ENCODE measurements around the gene DYSF. TPM values are rescaled to one million over a fixed set of nuclear protein-coding genes. Genes with fewer than 3 reads are reported as not detected.

The DYSF gene
- total and polyA plus RNA-seq, 2 donors from 2014 or later = 11.3 to 19.8 TPM

DNA sequence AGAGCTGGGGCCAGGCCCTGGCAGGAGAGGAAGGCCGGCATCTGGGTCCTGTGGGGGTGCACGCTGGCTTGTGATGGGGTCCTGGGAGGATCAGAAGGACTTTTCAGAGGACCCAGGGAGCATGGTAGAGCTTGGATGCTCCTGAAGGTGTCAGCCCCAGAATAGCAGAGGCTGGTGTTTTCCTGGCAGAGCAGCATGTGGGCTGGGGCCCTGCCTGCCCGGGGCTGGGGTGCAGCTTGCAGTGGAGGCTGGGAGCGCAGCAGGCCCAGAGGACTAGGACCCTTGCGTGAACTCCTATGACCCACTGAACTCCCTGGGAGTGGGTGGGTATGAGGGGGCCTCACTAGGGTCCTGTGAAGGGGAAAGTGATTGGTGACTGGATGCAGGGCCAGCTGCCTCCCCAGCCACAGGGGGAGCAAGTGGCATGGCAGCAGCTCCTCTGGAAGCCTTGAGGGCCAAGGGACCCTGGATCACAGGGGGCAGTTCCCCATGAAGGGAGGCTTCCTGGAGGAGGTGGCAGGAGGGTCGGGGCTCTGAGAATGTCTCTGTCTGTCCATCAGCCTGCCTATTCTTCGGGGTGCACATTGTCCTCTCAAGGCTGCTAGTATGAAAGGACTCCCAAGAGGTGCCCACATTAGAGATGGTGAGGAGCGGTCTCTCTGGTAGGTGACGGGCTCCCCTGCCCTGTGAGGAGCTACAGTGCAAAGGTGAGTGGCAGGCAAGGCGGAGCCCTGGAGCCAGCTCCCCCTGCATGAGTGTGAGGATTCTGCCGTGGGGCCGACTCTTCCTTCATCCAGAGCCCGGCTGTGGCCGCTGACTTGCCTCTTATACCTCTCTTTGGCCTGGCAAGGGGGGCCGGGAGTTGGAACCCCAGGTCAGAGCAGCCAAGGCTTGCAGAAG is 249.0 kb downstream of the DYSF start:
- Histone ChIP-seq H3K36me3 (ENCODE audit: control insufficient read depth in 2 of 3, insufficient read depth in 3 of 3, low read length in 3 of 3) (no peaks in the 10 kb centered on the region), H3K4me3 (ENCODE audit: low read length in 3 of 3) (no peak overlapping the region), H3K9me3 (ENCODE audit: control insufficient read depth in 2 of 3, insufficient read depth in 1 of 3, low read length in 3 of 3) (no peaks in the 10 kb centered on the region), H3K27me3 (ENCODE audit: control insufficient read depth, insufficient read depth, low read length) (no peaks in the 10 kb centered on the region), H3K9ac (ENCODE audit: low read length in 3 of 3) (no peak overlapping the region), H3K4me1 (ENCODE audit: control insufficient read depth in 2 of 3, insufficient read depth in 2 of 3, low read depth in 1 of 3, low read length in 3 of 3) (no peaks in the 10 kb centered on the region), H3K27ac (ENCODE audit: low read depth in 2 of 2, low read length in 2 of 2) (no peak overlapping the region)
- DNase-seq (peak in 1 of 5 donors; percentile 52), FAIRE-seq (no peak)
- intact Hi-C loops (cut with DNase I) = no loop called here
- TF ChIP-seq, protein P1, sequence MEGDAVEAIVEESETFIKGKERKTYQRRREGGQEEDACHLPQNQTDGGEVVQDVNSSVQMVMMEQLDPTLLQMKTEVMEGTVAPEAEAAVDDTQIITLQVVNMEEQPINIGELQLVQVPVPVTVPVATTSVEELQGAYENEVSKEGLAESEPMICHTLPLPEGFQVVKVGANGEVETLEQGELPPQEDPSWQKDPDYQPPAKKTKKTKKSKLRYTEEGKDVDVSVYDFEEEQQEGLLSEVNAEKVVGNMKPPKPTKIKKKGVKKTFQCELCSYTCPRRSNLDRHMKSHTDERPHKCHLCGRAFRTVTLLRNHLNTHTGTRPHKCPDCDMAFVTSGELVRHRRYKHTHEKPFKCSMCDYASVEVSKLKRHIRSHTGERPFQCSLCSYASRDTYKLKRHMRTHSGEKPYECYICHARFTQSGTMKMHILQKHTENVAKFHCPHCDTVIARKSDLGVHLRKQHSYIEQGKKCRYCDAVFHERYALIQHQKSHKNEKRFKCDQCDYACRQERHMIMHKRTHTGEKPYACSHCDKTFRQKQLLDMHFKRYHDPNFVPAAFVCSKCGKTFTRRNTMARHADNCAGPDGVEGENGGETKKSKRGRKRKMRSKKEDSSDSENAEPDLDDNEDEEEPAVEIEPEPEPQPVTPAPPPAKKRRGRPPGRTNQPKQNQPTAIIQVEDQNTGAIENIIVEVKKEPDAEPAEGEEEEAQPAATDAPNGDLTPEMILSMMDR (IDR thresholded peaks at IDR 0.05; ENCODE audit: borderline replicate concordance, extremely low read depth, insufficient read depth) = no peak

DNA sequence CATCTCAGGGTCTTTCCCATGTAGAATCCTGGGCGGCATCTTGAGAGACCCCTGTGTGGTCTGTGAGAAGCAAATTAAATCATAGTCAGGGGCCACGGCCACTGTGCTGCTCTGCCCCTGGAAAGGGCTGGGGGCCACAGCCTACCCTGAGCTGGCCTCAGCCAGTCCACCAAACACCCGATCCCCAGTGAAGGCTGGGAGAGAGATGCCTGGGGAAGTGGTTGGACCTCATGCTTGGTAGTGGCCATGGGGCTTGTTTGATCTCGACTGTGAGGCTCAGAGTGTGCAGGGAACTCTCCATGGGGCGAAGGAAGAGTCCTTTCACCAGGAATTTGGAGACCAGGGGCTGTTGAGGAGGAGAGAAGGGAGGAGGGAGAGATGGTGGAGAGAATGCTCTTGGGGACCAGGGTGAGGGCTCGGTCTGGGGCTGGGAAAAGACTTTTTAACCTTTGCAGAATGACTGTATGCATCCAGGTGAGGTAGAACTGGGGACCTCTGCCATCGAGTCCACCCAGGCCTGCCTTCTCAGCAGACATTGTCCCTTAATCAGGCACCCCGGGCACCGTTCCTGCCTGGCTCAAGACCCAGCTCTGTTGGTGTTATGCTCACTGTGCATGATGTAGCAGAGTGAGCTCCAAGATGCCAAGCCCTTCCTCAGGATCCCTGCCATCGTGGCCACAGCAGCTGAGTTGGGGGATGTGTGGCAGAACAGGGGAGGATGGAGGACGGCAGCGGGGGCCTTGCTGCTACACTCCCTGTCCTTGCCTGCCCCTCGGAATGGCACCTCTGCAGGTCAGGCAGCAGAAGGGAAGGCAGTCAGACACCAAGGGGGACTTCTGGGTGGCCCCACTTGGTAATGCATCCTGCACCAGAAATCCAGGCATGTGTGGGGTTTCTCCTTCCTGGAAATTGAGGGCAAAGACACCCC is 249.9 kb downstream of the DYSF start:
- Histone ChIP-seq H3K36me3 (ENCODE audit: control insufficient read depth in 2 of 3, insufficient read depth in 3 of 3, low read length in 3 of 3) (no peaks in the 10 kb centered on the region), H3K4me1 (ENCODE audit: control insufficient read depth in 2 of 3, insufficient read depth in 2 of 3, low read depth in 1 of 3, low read length in 3 of 3) (no peaks in the 10 kb centered on the region), H3K9me3 (ENCODE audit: control insufficient read depth in 2 of 3, insufficient read depth in 1 of 3, low read length in 3 of 3) (no peaks in the 10 kb centered on the region), H3K9ac (ENCODE audit: low read length in 3 of 3) (no peak overlapping the region), H3K27ac (ENCODE audit: low read depth in 2 of 2, low read length in 2 of 2) (no peak overlapping the region), H3K27me3 (ENCODE audit: control insufficient read depth, insufficient read depth, low read length) (no peaks in the 10 kb centered on the region), H3K4me3 (ENCODE audit: low read length in 3 of 3) (no peak overlapping the region)
- peak in 1 of 5 donors; percentile 51 for DNase-seq
- TF ChIP-seq, protein P1 (IDR thresholded peaks at IDR 0.05; ENCODE audit: borderline replicate concordance, extremely low read depth, insufficient read depth) = no peak
- intact Hi-C loops (cut with DNase I) = no loop called here
- FAIRE-seq = no peak

DNA sequence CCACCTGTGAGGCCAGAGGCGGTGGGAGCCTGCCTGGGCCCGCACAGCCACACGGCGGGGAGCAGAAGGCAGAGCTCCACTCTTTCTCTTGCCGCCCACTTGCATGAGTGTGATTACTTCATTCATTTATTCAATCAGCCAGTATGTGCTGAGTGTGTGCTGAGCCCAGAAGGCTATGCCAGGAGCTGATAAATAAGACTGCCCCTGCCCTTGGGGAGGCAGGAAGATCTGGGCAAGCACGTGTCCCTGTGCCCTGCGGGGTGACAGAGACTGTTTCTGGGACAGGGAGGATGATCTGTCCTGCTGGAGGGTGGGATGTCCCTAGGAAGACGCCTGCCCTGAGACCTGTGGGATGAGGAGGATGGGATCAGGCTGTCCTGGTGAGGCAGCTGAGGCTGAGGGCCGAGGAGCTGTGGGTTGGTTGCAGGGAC is 250.8 kb downstream of the DYSF start:
- TF ChIP-seq, protein P1 (IDR thresholded peaks at IDR 0.05; ENCODE audit: borderline replicate concordance, extremely low read depth, insufficient read depth) = no peak
- no peaks in the 10 kb centered on the region for H3K27me3 ChIP-seq (ENCODE audit: control insufficient read depth, insufficient read depth, low read length)
- DNase-seq = peak in 1 of 5 donors; percentile 57
- no peak for FAIRE-seq
- no peaks in the 10 kb centered on the region for H3K9me3 ChIP-seq (ENCODE audit: control insufficient read depth in 2 of 3, insufficient read depth in 1 of 3, low read length in 3 of 3)
- intact Hi-C loops (cut with DNase I) = no loop called here
- no peak overlapping the region for H3K9ac ChIP-seq (ENCODE audit: low read length in 3 of 3)
- no peak overlapping the region for H3K27ac ChIP-seq (ENCODE audit: low read depth in 2 of 2, low read length in 2 of 2)
- H3K4me3 ChIP-seq (ENCODE audit: low read length in 3 of 3) = no peak overlapping the region
- no peaks in the 10 kb centered on the region for H3K36me3 ChIP-seq (ENCODE audit: control insufficient read depth in 2 of 3, insufficient read depth in 3 of 3, low read length in 3 of 3)
- H3K4me1 ChIP-seq (ENCODE audit: control insufficient read depth in 2 of 3, insufficient read depth in 2 of 3, low read depth in 1 of 3, low read length in 3 of 3) = no peaks in the 10 kb centered on the region

Data from kidney (tissue), 14 donors.